ENCODE measurements around the gene AHCYL1.

Gene AHCYL1

GRCh38 chr1:109983380-109984189, 980 bp upstream of the AHCYL1 start:
- Histone ChIP-seq H3K9me3 (ENCODE audit: control insufficient read depth, low read length) (no peaks in the 10 kb centered on the region), H2AFZ (peak overlapping the region; percentile 63), H3K27me3 (ENCODE audit: control insufficient read depth, insufficient read depth, low read length) (no peaks in the 10 kb centered on the region), H3K4me1 (peaks cover 16% of the 10 kb centered on the region), H3K4me3 (ENCODE audit: low read depth, low read length) (no peak overlapping the region), H3K79me2 (peaks cover 24% of the 10 kb centered on the region), H3K9ac (no peak overlapping the region), H3K27ac (peak overlapping the region; percentile 88), H3K4me2 (ENCODE audit: low read length) (no peak overlapping the region), H3K36me3 (ENCODE audit: control insufficient read depth, insufficient read depth, low read length) (no peaks in the 10 kb centered on the region)
- no peak for TF ChIP-seq CTCF (IDR thresholded peaks at IDR 0.05)

GRCh38 chr1:109984190-109984455, 442 bp upstream of the AHCYL1 start:
- H3K9ac ChIP-seq = no peak overlapping the region
- no peak for TF ChIP-seq CTCF (IDR thresholded peaks at IDR 0.05)

GRCh38 chr1:109985247-109986053, 885 bp downstream of the AHCYL1 start:
- no peaks in the 10 kb centered on the region for H3K9me3 ChIP-seq (ENCODE audit: control insufficient read depth, low read length)
- peaks cover 33% of the 10 kb centered on the region for H3K79me2 ChIP-seq
- H2AFZ ChIP-seq = peak overlapping the region; percentile 72
- peaks cover 22% of the 10 kb centered on the region for H3K4me1 ChIP-seq
- peak overlapping the region; percentile 17 for H3K9ac ChIP-seq
- H3K27ac ChIP-seq = peak overlapping the region; percentile 88
- H3K4me3 ChIP-seq (ENCODE audit: low read depth, low read length) = peak overlapping the region; percentile 93
- no peak for TF ChIP-seq CTCF (IDR thresholded peaks at IDR 0.05)
- H3K27me3 ChIP-seq (ENCODE audit: control insufficient read depth, insufficient read depth, low read length) = no peaks in the 10 kb centered on the region
- H3K4me2 ChIP-seq (ENCODE audit: low read length) = peak overlapping the region; percentile 80
- H3K36me3 ChIP-seq (ENCODE audit: control insufficient read depth, insufficient read depth, low read length) = no peaks in the 10 kb centered on the region

More at GRCh38 chr1:109984190-109984455, 442 bp upstream of the AHCYL1 start:
- H2AFZ ChIP-seq = peak overlapping the region; percentile 63
- H3K27ac ChIP-seq = peak overlapping the region; percentile 88
- peak overlapping the region; percentile 80 for H3K4me2 ChIP-seq (ENCODE audit: low read length)
- no peaks in the 10 kb centered on the region for H3K9me3 ChIP-seq (ENCODE audit: control insufficient read depth, low read length)
- H3K79me2 ChIP-seq = peaks cover 28% of the 10 kb centered on the region
- no peaks in the 10 kb centered on the region for H3K27me3 ChIP-seq (ENCODE audit: control insufficient read depth, insufficient read depth, low read length)
- H3K4me3 ChIP-seq (ENCODE audit: low read depth, low read length) = peak overlapping the region; percentile 93
- H3K36me3 ChIP-seq (ENCODE audit: control insufficient read depth, insufficient read depth, low read length) = no peaks in the 10 kb centered on the region
- H3K4me1 ChIP-seq = peaks cover 19% of the 10 kb centered on the region

GRCh38 chr1:109986054-109986444, 1.5 kb downstream of the AHCYL1 start:
- Histone ChIP-seq H3K4me2 (ENCODE audit: low read length) (peak overlapping the region; percentile 80), H3K4me1 (peaks cover 22% of the 10 kb centered on the region), H3K27me3 (ENCODE audit: control insufficient read depth, insufficient read depth, low read length) (no peaks in the 10 kb centered on the region), H2AFZ (no peak overlapping the region), H3K9ac (no peak overlapping the region), H3K9me3 (ENCODE audit: control insufficient read depth, low read length) (no peaks in the 10 kb centered on the region), H3K27ac (no peak overlapping the region), H3K79me2 (peaks cover 38% of the 10 kb centered on the region), H3K4me3 (ENCODE audit: low read depth, low read length) (peak overlapping the region; percentile 93), H3K36me3 (ENCODE audit: control insufficient read depth, insufficient read depth, low read length) (no peaks in the 10 kb centered on the region)
- TF ChIP-seq CTCF (IDR thresholded peaks at IDR 0.05) = no peak
